Keratinocyte (primary cell): ENCODE results near the gene MYO16. TPM values are rescaled to one million over a fixed set of nuclear protein-coding genes. Genes with fewer than 3 reads are reported as not detected.

Experiments used
- DNase-seq: peaks from one replicate; pipeline ENCODE4 v3.0.0-alpha.2; 2011; ENCODE audit warnings: low read depth, missing footprints, low spot score
- FAIRE-seq: peaks from 2 replicates; lab custom pipeline; 2011; peaks lifted over from hg19 to GRCh38; lab: Jason Lieb, UNC
- H2AFZ ChIP-seq: 2 replicates; pipeline ENCODE4 v1.6.0; 2012; ENCODE audit warnings: low read length, control low read depth, inconsistent platforms; ENCODE audit not compliant: control insufficient read depth
- H3K27ac ChIP-seq: 2 replicates; pipeline ENCODE4 v1.5.1; 2011; ENCODE audit warnings: low read length; ENCODE audit not compliant: control insufficient read depth, insufficient read depth
- H3K27me3 ChIP-seq: 3 replicates; pipeline ENCODE4 v1.6.0; 2011; ENCODE audit warnings: low read length; ENCODE audit not compliant: control insufficient read depth, insufficient read depth; ENCODE audit errors: extremely low read depth
- H3K36me3 ChIP-seq, 2 experiments: 2 replicates in 1 of 2; 3 replicates in 1 of 2; pipeline ENCODE4 v1.5.1; 2011; ENCODE audit warnings: low read length in 2 of 2, mild to moderate bottlenecking in 1 of 2; ENCODE audit not compliant: control insufficient read depth in 2 of 2, insufficient read depth in 2 of 2; ENCODE audit errors: extremely low read depth in 1 of 2
- H3K4me1 ChIP-seq: 3 replicates; pipeline ENCODE4 v1.5.1; 2011; ENCODE audit warnings: low read length; ENCODE audit not compliant: control insufficient read depth, insufficient read depth; ENCODE audit errors: extremely low read depth
- H3K4me2 ChIP-seq: 3 replicates; pipeline ENCODE4 v1.6.0; 2011; ENCODE audit warnings: low read depth, low read length; ENCODE audit not compliant: control insufficient read depth, insufficient read depth; ENCODE audit errors: extremely low read depth
- H3K4me3 ChIP-seq, 3 experiments: fragments of 200-600 bp in 1 of 3; sonication (generic) in 1 of 3; 2 replicates in 2 of 3; 3 replicates in 1 of 3; pipeline ENCODE4 v1.5.1; 2011 to 2016; ENCODE audit warnings: low read length in 3 of 3, mild to moderate bottlenecking in 3 of 3, control low read depth in 2 of 3, inconsistent platforms in 1 of 3, low read depth in 1 of 3, mixed read lengths in 1 of 3, mixed run types in 1 of 3, moderate library complexity in 1 of 3; ENCODE audit not compliant: control insufficient read depth in 2 of 3, insufficient read depth in 2 of 3; ENCODE audit errors: extremely low read depth in 1 of 3
- H3K79me2 ChIP-seq: 2 replicates; pipeline ENCODE4 v1.6.0; 2012; ENCODE audit warnings: low read length; ENCODE audit not compliant: control insufficient read depth, insufficient read depth
- H3K9ac ChIP-seq: 3 replicates; pipeline ENCODE4 v1.6.0; 2011; ENCODE audit warnings: low read length; ENCODE audit not compliant: control insufficient read depth, insufficient read depth; ENCODE audit errors: extremely low read depth
- H3K9me1 ChIP-seq: 3 replicates; pipeline ENCODE4 v1.6.0; 2011; ENCODE audit warnings: low read length; ENCODE audit not compliant: control insufficient read depth, insufficient read depth; ENCODE audit errors: extremely low read depth
- H3K9me3 ChIP-seq: 2 replicates; pipeline ENCODE4 v1.5.1; 2012; ENCODE audit warnings: low read depth, low read length; ENCODE audit not compliant: control insufficient read depth
- H4K20me1 ChIP-seq: 3 replicates; pipeline ENCODE4 v1.6.0; 2011; ENCODE audit warnings: low read length; ENCODE audit not compliant: control insufficient read depth, insufficient read depth; ENCODE audit errors: extremely low read depth
- EZH2 ChIP-seq: IDR thresholded peaks from one replicate; pipeline ENCODE4 v1.6.1; 2012; ENCODE audit warnings: inconsistent platforms, mild to moderate bottlenecking, low read length, moderate library complexity
- dilution Hi-C: fragments of 300-500 bp; cut with MboI; formaldehyde crosslinking; loops from one replicate; pipeline ENCODE4 v1.7.0; 2020; ENCODE audit warnings: low sequenced_read_pairs; ENCODE audit not compliant: extremely low pct_ligation_motif_present
- polyA plus RNA-seq, 5 experiments: library from polyadenylated mRNA; depleted of rRNA in 3 of 5; stranded (reverse) in 3 of 5; stranded (forward) in 1 of 5; unstranded in 1 of 5; fragments of >200 nt; gene quantifications; 1 replicate in 1 of 5; 2 replicates in 3 of 5; 3 replicates in 1 of 5; pipeline versions ENCODE4 v1.2.1 to v1.2.3, GENCODE V29; 2011 to 2012; ENCODE audit warnings: missing spikeins in 2 of 5, low read depth in 1 of 5, low replicate concordance in 1 of 5
- TF ChIP-seq, protein P1 (sequence below), 3 experiments: IDR thresholded peaks in 1 of 3; conservative IDR thresholded peaks in 1 of 3; optimal IDR thresholded peaks in 1 of 3; 2 replicates in 2 of 3; 3 replicates in 1 of 3; pipeline versions ENCODE3 to v1.5.1; 2011; ENCODE audit warnings: low read length in 3 of 3, mild to moderate bottlenecking in 3 of 3, moderate library complexity in 2 of 3, control low read depth in 1 of 3, inconsistent platforms in 1 of 3; ENCODE audit not compliant: insufficient read depth in 2 of 3; ENCODE audit errors: extremely low read depth in 1 of 3

Gene MYO16
- polyA plus RNA-seq, 1 donor (not counting 4 experiments of a cell fraction or from before 2014, with no cell fraction given) = 0.08 TPM

GRCh38 chr13:109209526-109209925 lies 580.1 kb downstream of the MYO16 start:
- DNase-seq (no peak), FAIRE-seq (no peak)
- no peak for TF ChIP-seq EZH2
- TF ChIP-seq, protein P1, sequence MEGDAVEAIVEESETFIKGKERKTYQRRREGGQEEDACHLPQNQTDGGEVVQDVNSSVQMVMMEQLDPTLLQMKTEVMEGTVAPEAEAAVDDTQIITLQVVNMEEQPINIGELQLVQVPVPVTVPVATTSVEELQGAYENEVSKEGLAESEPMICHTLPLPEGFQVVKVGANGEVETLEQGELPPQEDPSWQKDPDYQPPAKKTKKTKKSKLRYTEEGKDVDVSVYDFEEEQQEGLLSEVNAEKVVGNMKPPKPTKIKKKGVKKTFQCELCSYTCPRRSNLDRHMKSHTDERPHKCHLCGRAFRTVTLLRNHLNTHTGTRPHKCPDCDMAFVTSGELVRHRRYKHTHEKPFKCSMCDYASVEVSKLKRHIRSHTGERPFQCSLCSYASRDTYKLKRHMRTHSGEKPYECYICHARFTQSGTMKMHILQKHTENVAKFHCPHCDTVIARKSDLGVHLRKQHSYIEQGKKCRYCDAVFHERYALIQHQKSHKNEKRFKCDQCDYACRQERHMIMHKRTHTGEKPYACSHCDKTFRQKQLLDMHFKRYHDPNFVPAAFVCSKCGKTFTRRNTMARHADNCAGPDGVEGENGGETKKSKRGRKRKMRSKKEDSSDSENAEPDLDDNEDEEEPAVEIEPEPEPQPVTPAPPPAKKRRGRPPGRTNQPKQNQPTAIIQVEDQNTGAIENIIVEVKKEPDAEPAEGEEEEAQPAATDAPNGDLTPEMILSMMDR (optimal IDR thresholded peaks at IDR 0.05 in 1 of 3, IDR thresholded peaks at IDR 0.05 in 1 of 3, conservative IDR thresholded peaks at IDR 0.05 in 1 of 3; ENCODE audit: extremely low read depth in 1 of 3, insufficient read depth in 2 of 3, low read length in 3 of 3) = no peak
- no peaks in the 10 kb centered on the region for H3K9me3 ChIP-seq
- H3K9ac ChIP-seq = no peak overlapping the region
- H2AFZ ChIP-seq = no peak overlapping the region
- no peak overlapping the region for H3K27ac ChIP-seq
- dilution Hi-C loops = no loop called here
- H4K20me1 ChIP-seq = no peaks in the 10 kb centered on the region
- H3K27me3 ChIP-seq = no peaks in the 10 kb centered on the region
- H3K4me1 ChIP-seq = peaks cover 19% of the 10 kb centered on the region
- no peaks in the 10 kb centered on the region for H3K79me2 ChIP-seq
- no peaks in the 10 kb centered on the region for H3K36me3 ChIP-seq
- no peak overlapping the region for H3K4me2 ChIP-seq
- H3K9me1 ChIP-seq = no peaks in the 10 kb centered on the region
- no peak overlapping the region for H3K4me3 ChIP-seq

DNA sequence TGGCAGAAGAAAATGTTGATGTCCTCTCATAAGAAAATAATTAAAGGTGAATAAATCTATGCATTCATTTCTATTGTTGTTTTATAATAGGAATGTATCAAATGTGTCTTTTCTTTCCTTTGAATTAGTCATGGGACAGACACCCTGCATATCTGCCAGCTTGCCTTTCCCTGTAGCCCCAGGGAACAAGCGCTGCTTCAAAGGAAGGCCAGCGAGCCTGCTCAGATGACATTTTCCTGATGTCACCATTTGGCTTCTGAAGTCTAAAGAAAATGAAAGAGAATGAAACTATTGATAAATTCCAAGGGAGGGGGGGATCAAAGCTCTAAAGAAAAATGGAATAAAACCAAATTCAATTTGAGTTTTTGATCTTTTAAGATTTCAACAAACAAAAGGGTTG lies 582.2 kb downstream of the MYO16 start:
- Histone ChIP-seq H4K20me1 (no peaks in the 10 kb centered on the region), H3K4me3 (no peak overlapping the region), H3K36me3 (no peaks in the 10 kb centered on the region), H3K9me1 (no peaks in the 10 kb centered on the region), H3K27ac (no peak overlapping the region), H3K27me3 (no peaks in the 10 kb centered on the region), H3K79me2 (no peaks in the 10 kb centered on the region), H2AFZ (no peak overlapping the region), H3K9ac (no peak overlapping the region), H3K4me1 (peaks cover 11% of the 10 kb centered on the region), H3K9me3 (no peaks in the 10 kb centered on the region), H3K4me2 (peak overlapping the region; percentile 54)
- dilution Hi-C loops = no loop called here
- TF ChIP-seq EZH2 = no peak
- TF ChIP-seq, protein P1 (optimal IDR thresholded peaks at IDR 0.05 in 1 of 3, IDR thresholded peaks at IDR 0.05 in 1 of 3, conservative IDR thresholded peaks at IDR 0.05 in 1 of 3; ENCODE audit: extremely low read depth in 1 of 3, insufficient read depth in 2 of 3, low read length in 3 of 3) = no peak
- FAIRE-seq (peak; percentile 26), DNase-seq (no peak)
